Prostate gland (tissue), 2 donors: ENCODE data around the gene TSGA10IP.

Experiments used
- POLR2A ChIP-seq: fragments of 450-650 bp; IDR thresholded peaks from one replicate; pipeline ENCODE4 v1.6.1; 2016; ENCODE audit warnings: antibody characterized with exemption, mild to moderate bottlenecking
- TF ChIP-seq, protein P1 (sequence below), 4 experiments: fragments of 200-600 bp in 2 of 4; fragments of 450-650 bp in 2 of 4; sonication (generic) in 2 of 4; IDR thresholded peaks; 1 replicate in 3 of 4; 2 replicates in 1 of 4; pipeline ENCODE4 v1.5.1; 2016 to 2019; ENCODE audit warnings: antibody characterized with exemption in 4 of 4, mild to moderate bottlenecking in 2 of 4, moderate library complexity in 2 of 4

DNA sequence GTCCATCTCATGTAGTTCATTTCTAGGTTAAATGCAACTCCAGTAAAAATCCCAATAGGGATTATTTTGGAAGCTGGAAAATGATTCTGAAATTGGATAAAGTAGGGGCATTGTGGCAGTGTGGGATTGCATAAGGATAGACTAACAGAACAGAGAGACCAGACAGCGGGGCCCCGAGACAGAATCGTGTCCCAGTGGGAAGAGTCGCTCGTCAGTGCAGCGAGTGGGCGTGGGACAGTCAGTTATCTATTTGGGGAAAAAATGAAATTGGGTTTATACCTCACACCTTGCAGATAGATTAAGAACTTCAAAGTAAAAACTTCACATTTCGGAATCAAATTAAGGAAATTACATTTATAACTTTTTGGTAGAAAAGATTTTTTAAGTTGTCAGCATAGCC is 26.8 kb downstream of the TSGA10IP start:
- TF ChIP-seq, protein P1, sequence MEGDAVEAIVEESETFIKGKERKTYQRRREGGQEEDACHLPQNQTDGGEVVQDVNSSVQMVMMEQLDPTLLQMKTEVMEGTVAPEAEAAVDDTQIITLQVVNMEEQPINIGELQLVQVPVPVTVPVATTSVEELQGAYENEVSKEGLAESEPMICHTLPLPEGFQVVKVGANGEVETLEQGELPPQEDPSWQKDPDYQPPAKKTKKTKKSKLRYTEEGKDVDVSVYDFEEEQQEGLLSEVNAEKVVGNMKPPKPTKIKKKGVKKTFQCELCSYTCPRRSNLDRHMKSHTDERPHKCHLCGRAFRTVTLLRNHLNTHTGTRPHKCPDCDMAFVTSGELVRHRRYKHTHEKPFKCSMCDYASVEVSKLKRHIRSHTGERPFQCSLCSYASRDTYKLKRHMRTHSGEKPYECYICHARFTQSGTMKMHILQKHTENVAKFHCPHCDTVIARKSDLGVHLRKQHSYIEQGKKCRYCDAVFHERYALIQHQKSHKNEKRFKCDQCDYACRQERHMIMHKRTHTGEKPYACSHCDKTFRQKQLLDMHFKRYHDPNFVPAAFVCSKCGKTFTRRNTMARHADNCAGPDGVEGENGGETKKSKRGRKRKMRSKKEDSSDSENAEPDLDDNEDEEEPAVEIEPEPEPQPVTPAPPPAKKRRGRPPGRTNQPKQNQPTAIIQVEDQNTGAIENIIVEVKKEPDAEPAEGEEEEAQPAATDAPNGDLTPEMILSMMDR (IDR thresholded peaks at IDR 0.05), result no peak
- TF ChIP-seq POLR2A, result no peak
